WTC11 (cell line): Measurements from ENCODE around the gene ERCC4.

Experiments used
- ATF3 ChIP-seq: sonication (generic); formaldehyde crosslinking; conservative IDR thresholded peaks from 2 replicates; pipeline ENCODE4 v1.8.1; 2022; ENCODE audit warnings: mild to moderate bottlenecking, missing genetic modification reagents
- CTCF ChIP-seq: fragments of 200-600 bp; IDR thresholded peaks from 2 replicates; pipeline ENCODE4 v1.8.0; 2022; ENCODE audit warnings: antibody characterized with exemption
- ETV6 ChIP-seq: sonication (generic); formaldehyde crosslinking; IDR thresholded peaks from 2 replicates; pipeline ENCODE4 v1.8.1; 2022; ENCODE audit warnings: mild to moderate bottlenecking, missing genetic modification reagents
- GRHL2 ChIP-seq: fragments of 250-450 bp; sonication (Bioruptor Pico); IDR thresholded peaks from 2 replicates; pipeline ENCODE4 v1.8.0; 2022; ENCODE audit warnings: mild to moderate bottlenecking, moderate library complexity; ENCODE audit not compliant: insufficient replicate concordance, severe bottlenecking
- IRF2 ChIP-seq: sonication (generic); formaldehyde crosslinking; IDR thresholded peaks from 2 replicates; pipeline ENCODE4 v1.8.0; 2022; ENCODE audit warnings: low read depth, missing genetic modification reagents, borderline replicate concordance
- MYBL2 ChIP-seq: sonication (generic); formaldehyde crosslinking; IDR thresholded peaks from 2 replicates; pipeline ENCODE4 v1.8.1; 2023; ENCODE audit warnings: mild to moderate bottlenecking, moderate library complexity, missing genetic modification reagents
- PREB ChIP-seq: sonication (generic); formaldehyde crosslinking; IDR thresholded peaks from 2 replicates; pipeline ENCODE4 v1.8.1; 2022; ENCODE audit warnings: mild to moderate bottlenecking, missing genetic modification reagents, moderate library complexity, borderline replicate concordance
- ZSCAN18 ChIP-seq: fragments of 250-450 bp; sonication (Bioruptor Pico); IDR thresholded peaks from 2 replicates; pipeline ENCODE4 v2.1.2; 2022; ENCODE audit warnings: mild to moderate bottlenecking, moderate library complexity
- TF ChIP-seq, protein P1 (sequence below): sonication (generic); formaldehyde crosslinking; IDR thresholded peaks from 2 replicates; pipeline ENCODE4 v1.8.0; 2022; ENCODE audit warnings: mild to moderate bottlenecking, missing genetic modification reagents

- TF ChIP-seq IRF2 (CRISPR knock-in tag) (no peak), MYBL2 (CRISPR knock-in tag) (no peak), CTCF (no peak), GRHL2 (CRISPR knock-in tag) (no peak), ATF3 (no peak), ZSCAN18 (CRISPR knock-in tag) (no peak), ETV6 (CRISPR knock-in tag) (no peak), PREB (CRISPR knock-in tag) (no peak)
- TF ChIP-seq, protein P1, sequence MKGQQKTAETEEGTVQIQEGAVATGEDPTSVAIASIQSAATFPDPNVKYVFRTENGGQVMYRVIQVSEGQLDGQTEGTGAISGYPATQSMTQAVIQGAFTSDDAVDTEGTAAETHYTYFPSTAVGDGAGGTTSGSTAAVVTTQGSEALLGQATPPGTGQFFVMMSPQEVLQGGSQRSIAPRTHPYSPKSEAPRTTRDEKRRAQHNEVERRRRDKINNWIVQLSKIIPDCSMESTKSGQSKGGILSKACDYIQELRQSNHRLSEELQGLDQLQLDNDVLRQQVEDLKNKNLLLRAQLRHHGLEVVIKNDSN (CRISPR knock-in tag) = no peak
These were observed 57.2 kb downstream of the ERCC4 start for GRCh38 chr16:13977177-13977576.
